ENCODE results near the gene RWDD4.

DNA sequence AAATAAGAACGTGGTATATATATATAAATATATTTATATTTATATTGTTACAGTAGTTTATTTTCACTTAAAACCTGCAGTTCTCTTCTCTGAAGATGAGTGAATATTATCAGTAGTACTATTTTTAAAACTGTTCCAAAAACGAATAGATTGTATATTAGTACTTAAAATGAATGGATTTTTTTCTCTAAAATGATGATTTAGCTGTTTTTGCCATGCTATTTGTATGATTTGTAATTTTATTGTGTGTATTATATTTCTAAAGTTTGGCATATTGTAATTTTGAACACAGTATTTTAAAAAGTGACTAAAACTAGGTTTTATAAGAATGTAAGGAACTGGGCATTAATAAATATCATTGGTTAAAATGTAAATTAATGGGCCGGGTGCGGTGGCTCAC lies 22.1 kb upstream of the RWDD4 start:
- TF ChIP-seq, protein P1, sequence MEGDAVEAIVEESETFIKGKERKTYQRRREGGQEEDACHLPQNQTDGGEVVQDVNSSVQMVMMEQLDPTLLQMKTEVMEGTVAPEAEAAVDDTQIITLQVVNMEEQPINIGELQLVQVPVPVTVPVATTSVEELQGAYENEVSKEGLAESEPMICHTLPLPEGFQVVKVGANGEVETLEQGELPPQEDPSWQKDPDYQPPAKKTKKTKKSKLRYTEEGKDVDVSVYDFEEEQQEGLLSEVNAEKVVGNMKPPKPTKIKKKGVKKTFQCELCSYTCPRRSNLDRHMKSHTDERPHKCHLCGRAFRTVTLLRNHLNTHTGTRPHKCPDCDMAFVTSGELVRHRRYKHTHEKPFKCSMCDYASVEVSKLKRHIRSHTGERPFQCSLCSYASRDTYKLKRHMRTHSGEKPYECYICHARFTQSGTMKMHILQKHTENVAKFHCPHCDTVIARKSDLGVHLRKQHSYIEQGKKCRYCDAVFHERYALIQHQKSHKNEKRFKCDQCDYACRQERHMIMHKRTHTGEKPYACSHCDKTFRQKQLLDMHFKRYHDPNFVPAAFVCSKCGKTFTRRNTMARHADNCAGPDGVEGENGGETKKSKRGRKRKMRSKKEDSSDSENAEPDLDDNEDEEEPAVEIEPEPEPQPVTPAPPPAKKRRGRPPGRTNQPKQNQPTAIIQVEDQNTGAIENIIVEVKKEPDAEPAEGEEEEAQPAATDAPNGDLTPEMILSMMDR (IDR thresholded peaks at IDR 0.05): no peak
- TF ChIP-seq POLR2A (IDR thresholded peaks at IDR 0.05): no peak
